Measurements from ENCODE around the gene PTPRD.

Gene PTPRD

DNA sequence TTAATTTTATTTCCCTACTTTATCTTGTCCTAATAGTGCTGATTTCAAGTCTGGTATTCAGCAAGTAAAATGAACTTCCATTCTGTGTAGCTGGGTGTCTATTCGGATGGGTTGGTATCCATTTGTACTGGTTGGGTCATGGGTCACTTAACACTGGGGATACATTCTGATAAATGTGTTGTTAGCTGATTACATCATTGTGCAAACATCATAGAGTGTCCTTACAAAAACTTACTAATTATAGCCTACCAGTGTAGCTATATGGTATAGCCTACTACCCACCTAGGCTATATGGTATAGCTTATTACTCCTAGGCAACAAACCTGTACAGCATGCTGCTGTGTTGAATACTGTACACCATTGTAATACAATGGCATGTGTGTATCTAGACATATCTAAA, 1439.5 kb downstream of the PTPRD start:
- no peak for TF ChIP-seq CTCF (IDR thresholded peaks at IDR 0.05; ENCODE audit: borderline replicate concordance, control extremely low read depth, extremely low read depth, insufficient read depth, missing control alignments)
- no peak for DNase-seq (ENCODE audit: low spot score)
- in situ Hi-C loops (cut with MboI; ENCODE audit: low sequenced_read_pairs, unreplicated experiment): loop anchor here (10.0 kb wide), 1 partner anchor 58 kb away; no protein-coding TSS in a partner anchor

DNA sequence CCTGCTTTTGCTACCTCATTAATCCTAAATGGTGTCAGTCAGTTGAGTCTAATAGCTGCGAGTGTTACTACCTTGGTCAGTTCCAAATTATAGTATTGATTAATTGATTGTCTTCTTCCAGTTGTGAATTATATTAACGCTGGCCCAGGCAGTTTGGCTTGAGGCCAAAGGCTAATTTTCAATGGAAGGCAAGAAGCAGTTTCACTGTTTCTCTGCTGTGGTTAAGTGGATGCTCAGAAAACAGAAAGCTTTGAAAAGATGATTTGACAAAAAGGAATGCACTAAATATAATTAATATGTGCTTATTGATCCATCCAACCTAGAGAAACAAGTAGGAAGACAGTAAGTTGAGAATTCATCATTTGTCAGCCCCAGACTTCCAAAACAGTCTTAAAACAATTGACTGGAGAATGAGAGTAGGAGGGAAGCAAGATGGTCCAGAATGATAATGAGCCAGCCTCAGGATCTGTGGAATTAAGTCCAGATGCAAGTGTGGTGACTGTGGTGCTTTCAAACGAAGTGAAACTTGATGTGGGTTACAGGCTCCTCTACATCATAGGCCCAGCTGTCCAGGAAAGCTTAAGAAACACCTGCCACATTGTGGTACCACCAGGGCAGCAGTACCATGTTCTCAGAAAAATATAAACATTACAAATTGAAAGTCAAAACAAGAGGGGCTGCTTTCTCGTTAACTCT, 1442.2 kb downstream of the PTPRD start:
- DNase-seq (ENCODE audit: low spot score): no peak
- no peak for TF ChIP-seq CTCF (IDR thresholded peaks at IDR 0.05; ENCODE audit: borderline replicate concordance, control extremely low read depth, extremely low read depth, insufficient read depth, missing control alignments)
- in situ Hi-C loops (cut with MboI; ENCODE audit: low sequenced_read_pairs, unreplicated experiment): loop anchor here (10.0 kb wide), 1 partner anchor 56 kb away; no protein-coding TSS in a partner anchor

DNA sequence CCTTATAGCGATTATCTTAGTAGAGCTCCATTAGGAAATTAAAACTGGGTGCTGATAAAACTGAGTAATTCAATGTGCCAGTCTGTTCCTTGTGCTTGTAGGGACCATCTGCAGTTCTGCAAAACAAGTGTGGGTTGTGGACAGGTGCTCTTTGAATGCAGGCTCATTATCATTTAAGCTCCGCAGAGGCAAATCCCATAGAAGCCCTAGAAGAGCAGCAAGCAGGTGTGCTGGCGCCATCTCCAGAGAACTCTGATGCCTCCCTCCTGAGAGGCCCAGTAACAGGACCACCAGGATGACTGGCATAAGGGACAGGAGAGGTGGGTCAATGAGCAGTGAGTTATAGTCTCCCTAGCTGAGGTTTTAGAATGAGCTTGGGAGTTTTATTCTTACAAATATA, 1470.8 kb downstream of the PTPRD start:
- no peak for TF ChIP-seq CTCF (IDR thresholded peaks at IDR 0.05; ENCODE audit: borderline replicate concordance, control extremely low read depth, extremely low read depth, insufficient read depth, missing control alignments)
- DNase-seq (ENCODE audit: low spot score): no peak
- in situ Hi-C loops (cut with MboI; ENCODE audit: low sequenced_read_pairs, unreplicated experiment): no loop called here

GRCh38 chr9:9133526-9133925, 1479.3 kb downstream of the PTPRD start:
- TF ChIP-seq CTCF (IDR thresholded peaks at IDR 0.05; ENCODE audit: borderline replicate concordance, control extremely low read depth, extremely low read depth, insufficient read depth, missing control alignments): no peak
- DNase-seq (ENCODE audit: low spot score): no peak
- in situ Hi-C loops (cut with MboI; ENCODE audit: low sequenced_read_pairs, unreplicated experiment): no loop called here

DNA sequence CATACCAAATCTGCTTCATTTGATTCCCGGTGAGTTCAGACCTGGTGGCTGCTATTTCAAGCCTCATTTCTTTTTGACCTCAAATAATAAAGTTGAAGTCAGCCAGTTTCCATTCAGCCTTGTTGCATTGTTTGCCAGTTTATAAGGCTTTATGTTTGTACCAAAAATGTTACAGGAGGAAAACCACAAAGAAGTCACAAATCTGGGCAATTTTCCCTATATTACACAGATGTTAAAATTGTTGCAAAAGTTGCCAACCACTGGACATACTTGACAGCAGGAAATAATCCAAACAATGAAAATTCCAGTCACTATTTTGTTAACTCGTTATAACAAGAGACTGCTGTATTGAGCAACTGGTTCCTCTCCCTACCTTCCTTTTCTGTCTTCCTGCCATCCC, 1488.2 kb downstream of the PTPRD start:
- no peak for TF ChIP-seq CTCF (IDR thresholded peaks at IDR 0.05; ENCODE audit: borderline replicate concordance, control extremely low read depth, extremely low read depth, insufficient read depth, missing control alignments)
- in situ Hi-C loops (cut with MboI; ENCODE audit: low sequenced_read_pairs, unreplicated experiment): no loop called here
- no peak for DNase-seq (ENCODE audit: low spot score)

- no peak for TF ChIP-seq CTCF (IDR thresholded peaks at IDR 0.05; ENCODE audit: borderline replicate concordance, control extremely low read depth, extremely low read depth, insufficient read depth, missing control alignments)
- DNase-seq (ENCODE audit: low spot score): no peak
- in situ Hi-C loops (cut with MboI; ENCODE audit: low sequenced_read_pairs, unreplicated experiment): no loop called here
Observed at GRCh38 chr9:9122230-9122875, 1490.4 kb downstream of the PTPRD start.

All from GM13976 (cell line).